SKM-1 treated with dmso at 0.1 percent for 144 hours (cell line): ENCODE results near the gene JAG1.

Experiments used
- DNase-seq: peaks from one replicate; lab custom pipeline; 2025; ENCODE audit not compliant: unreplicated experiment; lab: John Stamatoyannopoulos, UW

The JAG1 gene

GRCh38 chr20:10668677-10669368 lies 5.0 kb downstream of the JAG1 start:
- no peak for DNase-seq

- no peak for DNase-seq
Observed at GRCh38 chr20:10667560-10668167, 6.1 kb downstream of the JAG1 start.

- DNase-seq: no peak
Observed at GRCh38 chr20:10667077-10667401, 6.8 kb downstream of the JAG1 start.

GRCh38 chr20:10666221-10667076 lies 7.3 kb downstream of the JAG1 start:
- no peak for DNase-seq

GRCh38 chr20:10665791-10666190 lies 8.0 kb downstream of the JAG1 start:
- no peak for DNase-seq

- no peak for DNase-seq
Observed at GRCh38 chr20:10665027-10665561, 8.7 kb downstream of the JAG1 start.

- DNase-seq: no peak
Observed at GRCh38 chr20:10663756-10664155, 10.0 kb downstream of the JAG1 start.

GRCh38 chr20:10662661-10663458 lies 10.9 kb downstream of the JAG1 start:
- no peak for DNase-seq

- DNase-seq: no peak
Observed at GRCh38 chr20:10662151-10662550, 11.6 kb downstream of the JAG1 start.

- no peak for DNase-seq
Observed at GRCh38 chr20:10661261-10661660, 12.5 kb downstream of the JAG1 start.

- no peak for DNase-seq
Observed at GRCh38 chr20:10660661-10661060, 13.1 kb downstream of the JAG1 start.

- DNase-seq: no peak
Observed at GRCh38 chr20:10659651-10660601, 13.9 kb downstream of the JAG1 start.

- no peak for DNase-seq
Observed at GRCh38 chr20:10658876-10659632, 14.7 kb downstream of the JAG1 start.

GRCh38 chr20:10658051-10658823 lies 15.6 kb downstream of the JAG1 start:
- no peak for DNase-seq

- DNase-seq: no peak
Observed at GRCh38 chr20:10657453-10657852, 16.3 kb downstream of the JAG1 start.

- DNase-seq: no peak
Observed at GRCh38 chr20:10655720-10656669, 17.8 kb downstream of the JAG1 start.

GRCh38 chr20:10654630-10655029 lies 19.2 kb downstream of the JAG1 start:
- no peak for DNase-seq
